Uterus (tissue), 4 donors: ENCODE measurements around the gene DLG4. TPM values are rescaled to one million over a fixed set of nuclear protein-coding genes. Genes with fewer than 3 reads are reported as not detected.
"Not testable (repeated sequence)": the region's sequence is repeated elsewhere in the genome, so short reads cannot be mapped to it uniquely, and the experiment has no call there.

Experiments used
- DNase-seq, 2 donors: peaks; one replicate each; pipeline ENCODE4 v3.0.0-alpha.2; 2019 to 2020
- H3K27ac ChIP-seq, 2 donors: fragments of 200-600 bp; sonication (generic); 1 replicate in 1 of 2; 2 replicates in 1 of 2; pipeline ENCODE4 v1.5.1; 2016 to 2018
- H3K27me3 ChIP-seq, 2 donors: fragments of 200-600 bp; sonication (generic); one replicate each; pipeline ENCODE4 v1.5.1; 2018 to 2019; ENCODE audit warnings: control low read depth in 1 of 2
- H3K36me3 ChIP-seq, 2 donors: fragments of 200-600 bp; sonication (generic); one replicate each; pipeline ENCODE4 v1.5.1; 2019; ENCODE audit warnings: control low read depth in 1 of 2
- H3K4me1 ChIP-seq, 2 donors: fragments of 200-600 bp; sonication (generic); one replicate each; pipeline ENCODE4 v1.5.1; 2018 to 2019; ENCODE audit warnings: control low read depth in 1 of 2
- H3K4me3 ChIP-seq, 2 donors: fragments of 200-600 bp; sonication (generic); 1 replicate in 1 of 2; 2 replicates in 1 of 2; pipeline ENCODE4 v1.5.1; 2018 to 2019; ENCODE audit warnings: mild to moderate bottlenecking in 1 of 2
- H3K9me3 ChIP-seq, 2 donors: fragments of 200-600 bp; sonication (generic); one replicate each; pipeline ENCODE4 v1.5.1; 2019; ENCODE audit warnings: control low read depth in 1 of 2
- CTCF ChIP-seq, 4 experiments: fragments of 200-600 bp in 2 of 4; fragments of 450-650 bp in 2 of 4; sonication (generic) in 2 of 4; IDR thresholded peaks; one replicate each; pipeline ENCODE4 v1.5.1; 2016 to 2019; ENCODE audit warnings: antibody characterized with exemption in 4 of 4, mild to moderate bottlenecking in 2 of 4, moderate library complexity in 1 of 4
- POLR2A ChIP-seq, 2 donors: fragments of 450-650 bp; IDR thresholded peaks; one replicate each; pipeline ENCODE4 v1.6.1; 2016; ENCODE audit warnings: antibody characterized with exemption in 2 of 2, mild to moderate bottlenecking in 1 of 2, moderate library complexity in 1 of 2
- intact Hi-C: fragments of 100-400 bp; cut with DNase I; formaldehyde crosslinking; loops from one replicate; pipeline ENCODE4 v1.15.1; 2023; ENCODE audit warnings: low total_unique reads
- total RNA-seq, 4 donors: library from RNA; depleted of rRNA in 3 of 4; stranded (reverse); fragments of >200 nt in 3 of 4; gene quantifications; one replicate each; pipeline versions ENCODE4 v1.1.0 to v1.2.4, GENCODE V29; 2014 to 2023
- donor health status: DM: yes; HTN: yes; CAD: no.

Gene DLG4
- total RNA-seq, 4 donors from 2014 or later = 22.8 to 64.0 (median 48.4) TPM

GRCh38 chr17:7173687-7174602 is 45.7 kb downstream of the DLG4 start:
- no peaks in the 10 kb centered on the region for H3K9me3 ChIP-seq
- no peak for TF ChIP-seq POLR2A (IDR thresholded peaks at IDR 0.05)
- no peak for TF ChIP-seq CTCF (IDR thresholded peaks at IDR 0.05)
- H3K4me1 ChIP-seq = no peaks in the 10 kb centered on the region
- no peak overlapping the region for H3K27ac ChIP-seq
- H3K27me3 ChIP-seq = no peaks in the 10 kb centered on the region
- H3K36me3 ChIP-seq = no peaks in the 10 kb centered on the region
- intact Hi-C loops = no loop called here
- no peak overlapping the region for H3K4me3 ChIP-seq
- DNase-seq = peak in 1 of 2 donors; percentile 37

- H3K27ac ChIP-seq, H3K9me3 ChIP-seq, H3K4me3 ChIP-seq, H3K27me3 ChIP-seq, H3K4me1 ChIP-seq, H3K36me3 ChIP-seq, intact Hi-C loops, DNase-seq: not testable (repeated sequence)
Observed at GRCh38 chr17:7172522-7173191, 47.0 kb downstream of the DLG4 start.

GRCh38 chr17:7169565-7169908 is 50.1 kb downstream of the DLG4 start:
- H3K4me3 ChIP-seq, H3K4me1 ChIP-seq, H3K9me3 ChIP-seq, intact Hi-C loops, DNase-seq, H3K27me3 ChIP-seq, H3K36me3 ChIP-seq, H3K27ac ChIP-seq: not testable (repeated sequence)

GRCh38 chr17:7168841-7169564 is 50.6 kb downstream of the DLG4 start:
- H3K27ac ChIP-seq, DNase-seq, H3K4me3 ChIP-seq, H3K4me1 ChIP-seq, H3K9me3 ChIP-seq, H3K27me3 ChIP-seq, intact Hi-C loops, H3K36me3 ChIP-seq: not testable (repeated sequence)

GRCh38 chr17:7167832-7168231 is 51.8 kb downstream of the DLG4 start:
- TF ChIP-seq POLR2A (IDR thresholded peaks at IDR 0.05) = no peak
- no peak for TF ChIP-seq CTCF (IDR thresholded peaks at IDR 0.05)
- Histone ChIP-seq H3K9me3 (no peaks in the 10 kb centered on the region), H3K36me3 (no peaks in the 10 kb centered on the region), H3K4me3 (no peak overlapping the region), H3K27me3 (no peaks in the 10 kb centered on the region), H3K4me1 (no peaks in the 10 kb centered on the region), H3K27ac (no peak overlapping the region)
- DNase-seq = no peak
- intact Hi-C loops = no loop called here

- no peak for DNase-seq
- H3K4me3 ChIP-seq = no peak overlapping the region
- intact Hi-C loops = no loop called here
- H3K27me3 ChIP-seq = no peaks in the 10 kb centered on the region
- H3K27ac ChIP-seq = no peak overlapping the region
- no peaks in the 10 kb centered on the region for H3K9me3 ChIP-seq
- TF ChIP-seq CTCF (IDR thresholded peaks at IDR 0.05) (no peak), POLR2A (IDR thresholded peaks at IDR 0.05) (no peak)
- no peaks in the 10 kb centered on the region for H3K4me1 ChIP-seq
- H3K36me3 ChIP-seq = no peaks in the 10 kb centered on the region
Observed at GRCh38 chr17:7166873-7167272, 52.8 kb downstream of the DLG4 start.

GRCh38 chr17:7159571-7159970 is 60.1 kb downstream of the DLG4 start:
- H3K27me3 ChIP-seq, H3K4me1 ChIP-seq, intact Hi-C loops, H3K4me3 ChIP-seq, H3K36me3 ChIP-seq, DNase-seq, H3K27ac ChIP-seq, H3K9me3 ChIP-seq: not testable (repeated sequence)

GRCh38 chr17:7158424-7158823 is 61.2 kb downstream of the DLG4 start:
- DNase-seq, H3K27ac ChIP-seq, H3K27me3 ChIP-seq, H3K4me1 ChIP-seq, H3K36me3 ChIP-seq, intact Hi-C loops, H3K9me3 ChIP-seq, H3K4me3 ChIP-seq: not testable (repeated sequence)
